ENCODE results near the gene PKHD1. TPM values are rescaled to one million over a fixed set of nuclear protein-coding genes. Genes with fewer than 3 reads are reported as not detected.

Gene PKHD1
- total RNA-seq, 1 experiment from 2014 or later = 0.40 TPM

GRCh38 chr6:51866867-51867266 lies 220.5 kb downstream of the PKHD1 start:
- Histone ChIP-seq H3K27ac (ENCODE audit: low read length) (peak overlapping the region; percentile 97), H3K9ac (ENCODE audit: low read length) (no peak overlapping the region), H2AFZ (ENCODE audit: low read length) (no peak overlapping the region), H3K79me2 (ENCODE audit: low read length) (no peaks in the 10 kb centered on the region), H3K9me3 (ENCODE audit: low read length) (no peaks in the 10 kb centered on the region), H3K4me1 (ENCODE audit: insufficient read depth, low read length) (peaks cover 69% of the 10 kb centered on the region), H4K20me1 (ENCODE audit: low read length) (no peaks in the 10 kb centered on the region), H3K4me3 (ENCODE audit: low read length) (no peak overlapping the region), H3K4me2 (ENCODE audit: low read length) (peak overlapping the region; percentile 69; the same call in 1 of the 2 replicates), H3K27me3 (ENCODE audit: low read length) (no peaks in the 10 kb centered on the region), H3K9me2 (replicated peaks; ENCODE audit: low read length) (no peaks in the 10 kb centered on the region), H3F3A (ENCODE audit: low read length, unreplicated experiment) (peaks cover 22% of the 10 kb centered on the region), H3K36me3 (ENCODE audit: low read depth, low read length) (no peaks in the 10 kb centered on the region)
- TF ChIP-seq EZH2phosphoT487 (IDR thresholded peaks at IDR 0.05; ENCODE audit: borderline replicate concordance, low read length) (no peak), CTCF (conservative IDR thresholded peaks at IDR 0.05; ENCODE audit: low read depth, low read length) (no peak), EZH2 (IDR thresholded peaks at IDR 0.05; ENCODE audit: low read length, unreplicated experiment) (no peak)
- ATAC-seq (no peak), DNase-seq (peak; percentile 49)
- no TSS peak for BruUV-seq (replicated peaks)
- ChIA-PET POLR2A (ENCODE audit: unreplicated experiment) (no interaction called here), CTCF (no interaction called here)
- intact Hi-C loops (cut with micrococcal nuclease) = no loop called here

GRCh38 chr6:51865996-51866395 lies 221.4 kb downstream of the PKHD1 start:
- Histone ChIP-seq H3K4me2 (ENCODE audit: low read length) (peak overlapping the region; percentile 69), H3K4me1 (ENCODE audit: insufficient read depth, low read length) (peaks cover 68% of the 10 kb centered on the region), H3K27me3 (ENCODE audit: low read length) (no peaks in the 10 kb centered on the region), H3K9me3 (ENCODE audit: low read length) (no peaks in the 10 kb centered on the region), H3F3A (ENCODE audit: low read length, unreplicated experiment) (peaks cover 22% of the 10 kb centered on the region), H3K4me3 (ENCODE audit: low read length) (peak overlapping the region; percentile 13), H3K36me3 (ENCODE audit: low read depth, low read length) (no peaks in the 10 kb centered on the region), H4K20me1 (ENCODE audit: low read length) (no peaks in the 10 kb centered on the region), H3K79me2 (ENCODE audit: low read length) (no peaks in the 10 kb centered on the region), H2AFZ (ENCODE audit: low read length) (no peak overlapping the region), H3K9ac (ENCODE audit: low read length) (peak overlapping the region; percentile 71), H3K27ac (ENCODE audit: low read length) (peak overlapping the region; percentile 97), H3K9me2 (replicated peaks; ENCODE audit: low read length) (no peaks in the 10 kb centered on the region)
- ATAC-seq = peak; percentile 48
- no TSS peak for BruUV-seq (replicated peaks)
- ChIA-PET CTCF (no interaction called here), POLR2A (ENCODE audit: unreplicated experiment) (interaction anchor here (0.7 kb wide), 1 partner anchor 265 kb away, joined by 3 read pairs; no protein-coding TSS in a partner anchor)
- TF ChIP-seq EZH2 (IDR thresholded peaks at IDR 0.05; ENCODE audit: low read length, unreplicated experiment) (no peak), CTCF (conservative IDR thresholded peaks at IDR 0.05; ENCODE audit: low read depth, low read length) (no peak), EZH2phosphoT487 (IDR thresholded peaks at IDR 0.05; ENCODE audit: borderline replicate concordance, low read length) (no peak)
- peak; percentile 81 for DNase-seq
- intact Hi-C loops (cut with micrococcal nuclease) = no loop called here

- no peak for TF ChIP-seq EZH2 (IDR thresholded peaks at IDR 0.05; ENCODE audit: low read length, unreplicated experiment)
- TF ChIP-seq CTCF (conservative IDR thresholded peaks at IDR 0.05; ENCODE audit: low read depth, low read length) = no peak
- no peak for TF ChIP-seq EZH2phosphoT487 (IDR thresholded peaks at IDR 0.05; ENCODE audit: borderline replicate concordance, low read length)
- BruUV-seq (replicated peaks) = no TSS peak
- Histone ChIP-seq H3K4me3 (ENCODE audit: low read length) (peak overlapping the region; percentile 37; the same call in 1 of the 2 replicates), H3K36me3 (ENCODE audit: low read depth, low read length) (no peaks in the 10 kb centered on the region), H3K9ac (ENCODE audit: low read length) (peak overlapping the region; percentile 71), H3K27ac (ENCODE audit: low read length) (peak overlapping the region; percentile 97), H3K4me1 (ENCODE audit: insufficient read depth, low read length) (peaks cover 60% of the 10 kb centered on the region), H3K9me3 (ENCODE audit: low read length) (no peaks in the 10 kb centered on the region), H3K27me3 (ENCODE audit: low read length) (no peaks in the 10 kb centered on the region), H3K4me2 (ENCODE audit: low read length) (peak overlapping the region; percentile 69), H3K79me2 (ENCODE audit: low read length) (no peaks in the 10 kb centered on the region), H3F3A (ENCODE audit: low read length, unreplicated experiment) (peaks cover 22% of the 10 kb centered on the region), H2AFZ (ENCODE audit: low read length) (0 out of 2 replicates have a peak overlapping the region, but pooled peaks have one; percentile 3), H3K9me2 (replicated peaks; ENCODE audit: low read length) (no peaks in the 10 kb centered on the region), H4K20me1 (ENCODE audit: low read length) (no peaks in the 10 kb centered on the region)
- DNase-seq (peak; percentile 89), ATAC-seq (peak; percentile 67)
- CTCF ChIA-PET = interaction anchor here (1.0 kb wide), 1 partner anchor 95 kb away, joined by 3 read pairs; no protein-coding TSS in a partner anchor
- POLR2A ChIA-PET (ENCODE audit: unreplicated experiment) = interaction anchor here (0.7 kb wide), 1 partner anchor 266 kb away, joined by 3 read pairs; no protein-coding TSS in a partner anchor
- intact Hi-C loops (cut with micrococcal nuclease) = no loop called here
These were observed 222.2 kb downstream of the PKHD1 start for GRCh38 chr6:51865176-51865575.
